CD4-positive, alpha-beta T cell treated with Interleukin-1 beta for 1 hour (primary cell): ENCODE results near the gene GFER.
"Not testable (repeated sequence)": the region's sequence is repeated elsewhere in the genome, so short reads cannot be mapped to it uniquely, and the experiment has no call there.

Experiments used
- DNase-seq, 2 donors: peaks; one replicate each; pipeline ENCODE4 v3.0.0-alpha.2; 2020 to 2022

Gene GFER

DNA sequence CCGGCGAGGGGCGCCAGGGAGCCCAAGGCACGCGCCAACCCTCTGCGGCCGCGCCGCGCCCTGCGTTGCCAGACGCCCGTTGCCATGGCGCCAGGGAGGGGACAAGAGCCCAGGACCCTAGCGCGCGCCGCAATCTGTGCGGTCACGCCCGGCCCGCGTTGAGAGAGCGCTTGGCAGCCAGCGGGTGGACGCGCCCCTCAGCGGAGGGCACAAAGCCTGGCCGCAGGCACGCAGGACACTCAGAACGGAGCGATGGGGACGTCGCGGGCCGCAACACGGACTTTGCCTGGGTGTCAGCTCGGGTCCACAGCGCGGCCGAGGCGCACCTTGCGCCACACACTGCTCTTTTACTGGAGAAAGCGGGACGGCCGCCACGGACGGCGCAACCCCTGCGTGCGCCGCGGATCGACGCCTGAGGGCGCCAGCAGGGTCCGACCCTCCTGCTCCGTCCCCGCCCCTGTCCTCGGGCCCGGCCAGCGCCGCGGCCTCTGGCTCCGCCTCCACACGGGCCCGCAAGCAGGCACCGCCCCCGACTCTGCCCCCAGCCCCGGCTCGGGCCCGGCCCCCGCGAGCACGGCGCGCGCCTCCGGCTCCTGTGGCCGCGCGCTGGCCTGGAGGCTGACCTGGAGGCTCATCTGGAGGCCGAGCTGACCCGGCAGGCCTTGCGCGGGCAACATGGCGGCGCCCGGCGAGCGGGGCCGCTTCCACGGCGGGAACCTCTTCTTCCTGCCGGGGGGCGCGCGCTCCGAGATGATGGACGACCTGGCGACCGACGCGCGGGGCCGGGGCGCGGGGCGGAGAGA lies at the start of gene GFER:
TSS of gene GFER (plus strand) at position 650 of the 803 bp plus-strand sequence. CDS start at position 676, 26 bp downstream.
- peak; percentile 80 to 86 for DNase-seq

DNA sequence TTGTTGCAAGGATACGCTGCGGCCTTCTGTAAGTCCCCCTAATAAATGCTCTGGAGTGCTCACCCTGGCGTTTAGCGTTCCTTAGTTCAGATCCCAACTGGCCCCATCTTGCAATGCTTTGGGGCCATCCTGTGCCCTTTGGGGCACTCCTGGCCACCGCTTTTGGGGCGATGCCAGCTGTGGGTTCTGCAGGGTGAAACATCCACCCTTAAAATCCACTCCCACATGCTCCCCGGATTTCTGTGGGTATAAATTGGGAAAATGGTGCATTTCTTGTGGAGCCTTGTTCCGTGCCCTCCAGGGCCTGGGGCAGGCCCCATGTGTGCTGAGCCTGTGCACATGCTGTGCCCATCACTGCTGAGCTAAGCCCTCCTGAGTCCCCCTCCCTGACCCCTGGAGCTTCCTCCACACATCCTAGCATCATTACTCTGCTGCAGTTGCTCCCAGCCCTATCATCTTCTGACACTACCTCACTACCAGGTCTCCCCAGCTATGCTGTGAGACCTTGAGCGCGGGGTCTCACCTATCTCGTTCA lies 47.0 kb upstream of the GFER start:
- DNase-seq: no peak

DNA sequence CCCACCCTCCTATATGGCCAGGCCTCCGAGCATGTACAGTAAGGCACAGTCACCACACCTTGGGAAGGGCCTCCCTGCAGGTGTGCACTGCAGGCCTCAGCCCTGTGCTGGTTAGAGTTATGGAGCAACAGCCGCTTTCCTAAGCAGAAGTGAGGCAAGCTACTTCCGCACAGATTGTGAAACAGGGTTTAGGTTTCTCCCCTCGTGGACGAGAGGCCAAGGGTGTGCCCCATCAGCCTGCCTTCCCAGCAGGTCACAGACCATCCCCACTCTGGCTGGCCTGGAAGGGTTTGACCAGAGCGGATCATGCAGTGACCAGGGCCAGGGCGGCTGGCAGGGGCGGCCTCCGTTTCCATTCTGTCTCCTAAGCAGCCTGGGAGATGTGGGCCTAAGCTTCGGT lies 45.7 kb upstream of the GFER start:
- peak in 1 of 2 donors; percentile 51 for DNase-seq

GRCh38 chr16:1938910-1939309 lies 45.1 kb upstream of the GFER start:
- DNase-seq: no peak

DNA sequence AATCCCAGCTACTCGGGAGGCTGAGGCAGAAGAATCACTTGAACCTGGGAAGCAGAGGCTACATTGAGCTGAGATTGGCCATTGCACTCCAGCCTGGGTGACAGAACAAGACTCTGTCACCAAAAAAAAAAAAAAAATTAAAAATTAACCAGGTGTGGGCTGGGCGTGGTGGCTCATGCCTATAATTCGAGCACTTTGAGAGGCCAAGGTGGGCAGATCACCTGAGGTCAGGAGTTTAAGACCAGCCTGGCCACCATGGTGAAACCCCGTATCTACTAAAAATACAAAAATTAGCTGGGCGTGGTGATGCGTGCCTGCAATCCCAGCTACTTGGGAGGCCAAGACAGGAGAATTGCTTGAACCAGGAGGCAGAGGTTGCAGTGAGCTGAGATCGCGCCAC lies 44.2 kb upstream of the GFER start:
- not testable (repeated sequence) for DNase-seq

DNA sequence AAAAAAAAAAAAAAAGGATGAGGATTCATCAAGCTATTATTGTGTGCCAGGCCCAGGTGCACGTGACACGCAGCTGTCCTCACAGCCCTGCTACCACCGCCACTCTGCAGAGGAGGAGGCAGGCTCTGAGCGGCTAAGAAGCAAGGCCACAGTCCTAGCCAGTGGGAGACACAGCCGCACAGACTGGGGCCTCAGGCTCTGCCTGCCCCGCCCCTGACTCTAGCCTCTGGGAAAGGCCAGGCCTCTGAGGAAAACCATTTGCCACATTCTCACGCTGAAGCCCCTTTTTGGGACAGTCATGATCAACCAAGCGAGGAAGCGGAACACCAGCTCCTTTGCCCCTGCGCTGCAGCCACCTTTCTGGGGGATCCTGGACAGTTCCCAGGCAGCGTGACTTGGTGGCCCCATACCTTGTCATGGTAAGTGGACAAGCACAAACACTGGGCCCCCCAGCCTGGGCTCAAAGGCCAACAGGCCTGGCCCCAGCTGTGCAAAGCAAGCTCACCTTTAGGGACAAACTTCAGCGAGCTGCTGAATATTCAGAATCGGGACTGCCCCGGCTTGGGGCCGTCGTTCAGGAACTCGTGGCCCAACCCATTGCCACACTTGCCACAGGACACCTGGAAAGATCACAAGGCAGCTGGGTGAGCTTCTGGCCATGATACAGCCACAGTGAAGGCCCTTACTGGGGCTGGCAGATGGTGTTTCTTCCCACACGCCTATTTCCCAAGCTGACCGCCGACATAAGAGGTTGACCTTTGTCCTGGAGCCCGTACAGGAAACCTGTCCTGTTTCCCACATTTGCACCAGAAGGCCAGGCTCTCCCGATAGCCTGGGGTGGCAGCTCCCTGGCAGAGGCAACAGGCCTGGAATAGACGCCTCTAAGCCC lies 43.5 kb upstream of the GFER start:
- no peak for DNase-seq

DNA sequence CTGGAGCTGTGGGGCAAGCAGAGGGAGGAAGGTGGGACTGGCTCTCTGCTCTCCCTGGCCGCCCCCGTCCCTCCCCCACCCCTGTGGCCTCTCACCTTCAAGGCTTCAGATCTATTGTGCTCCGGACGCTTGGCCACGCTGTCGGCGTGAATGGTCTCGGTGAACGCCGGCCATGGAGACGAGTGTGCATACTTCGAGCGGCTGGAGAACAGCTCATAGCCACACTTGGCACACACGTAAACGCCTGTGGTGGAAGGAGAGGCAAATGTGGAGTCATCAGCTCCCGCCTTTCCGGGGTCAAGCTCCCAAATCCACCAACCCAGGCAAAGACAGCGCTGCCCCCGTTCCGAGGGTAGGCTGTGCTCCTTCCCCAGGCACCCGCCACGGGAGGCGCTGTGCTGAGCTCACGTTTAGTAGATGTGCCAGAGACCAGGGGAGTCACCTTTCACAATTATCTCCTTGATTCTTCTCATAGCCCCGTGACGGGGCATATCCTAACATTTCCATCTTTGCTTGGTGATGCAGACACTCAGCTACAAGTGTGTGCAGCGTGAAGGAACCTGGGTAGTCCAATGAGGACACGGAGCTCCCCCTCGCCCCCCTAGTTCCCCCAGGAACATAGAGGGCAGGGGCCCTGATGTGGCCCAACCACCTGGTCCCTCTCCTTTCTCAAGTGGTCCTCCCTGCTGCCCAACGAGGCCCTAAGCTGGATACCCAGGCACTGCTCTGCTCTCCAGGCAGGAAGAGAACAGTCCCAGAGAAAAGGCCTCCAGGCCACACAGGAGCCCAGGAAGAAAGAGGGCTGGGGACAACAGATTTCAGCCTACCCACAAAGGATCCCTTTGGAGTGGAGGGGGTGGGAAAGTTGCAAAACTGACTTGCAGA lies 42.6 kb upstream of the GFER start:
- DNase-seq: no peak

- peak in 1 of 2 donors; percentile 47 for DNase-seq
Measured at GRCh38 chr16:1942047-1942809, 41.8 kb upstream of the GFER start.

DNA sequence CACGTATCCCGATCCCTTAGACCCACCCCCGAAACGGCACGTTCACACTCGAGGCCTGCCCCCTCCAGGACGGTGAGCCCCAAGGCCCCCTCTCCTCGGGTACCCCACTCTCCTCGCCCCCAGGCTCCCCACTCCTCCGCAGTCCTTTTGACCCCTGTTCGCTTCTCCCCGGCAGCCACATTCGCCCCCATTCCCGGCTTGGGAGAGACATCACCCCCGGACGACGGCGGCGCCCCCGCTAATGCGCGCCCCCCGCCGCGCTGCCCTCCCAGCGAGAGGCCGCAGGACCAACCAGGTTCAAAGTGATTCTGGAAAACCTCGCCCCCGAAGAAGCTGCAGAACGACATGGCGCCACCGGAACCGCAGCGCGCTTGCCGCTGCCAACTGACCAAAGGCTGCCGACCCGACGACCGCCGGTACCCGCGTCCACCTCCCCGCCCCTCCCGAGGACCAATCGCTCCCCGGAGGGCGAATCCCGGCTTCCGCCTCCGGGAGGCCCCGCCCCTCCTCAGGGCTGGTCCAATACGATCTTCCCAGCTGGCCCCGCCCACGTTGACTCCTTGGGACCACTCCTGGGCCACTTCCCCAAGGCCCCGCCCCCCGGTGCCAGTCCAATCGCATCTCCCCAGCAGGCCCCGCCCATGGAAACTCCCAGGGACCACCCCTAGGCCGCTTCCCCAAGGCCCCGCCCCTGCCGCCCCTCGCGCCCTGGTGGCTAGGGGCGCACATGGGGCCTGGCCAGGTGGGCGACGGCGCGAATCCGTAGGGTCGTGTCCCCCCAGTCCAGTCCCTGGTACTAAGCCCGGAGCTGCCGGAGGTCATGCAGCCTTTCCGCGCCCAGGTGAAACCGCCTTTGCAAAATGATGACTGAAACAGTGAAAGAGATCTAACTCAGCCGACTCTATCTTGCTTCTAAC lies 40.9 kb upstream of the GFER start, which contains the start of gene MSRB1:
TSS of gene MSRB1 (minus strand) at position 390 of the 917 bp plus-strand sequence. CDS start at position 347, 43 bp downstream.
- DNase-seq: peak; percentile 99

DNA sequence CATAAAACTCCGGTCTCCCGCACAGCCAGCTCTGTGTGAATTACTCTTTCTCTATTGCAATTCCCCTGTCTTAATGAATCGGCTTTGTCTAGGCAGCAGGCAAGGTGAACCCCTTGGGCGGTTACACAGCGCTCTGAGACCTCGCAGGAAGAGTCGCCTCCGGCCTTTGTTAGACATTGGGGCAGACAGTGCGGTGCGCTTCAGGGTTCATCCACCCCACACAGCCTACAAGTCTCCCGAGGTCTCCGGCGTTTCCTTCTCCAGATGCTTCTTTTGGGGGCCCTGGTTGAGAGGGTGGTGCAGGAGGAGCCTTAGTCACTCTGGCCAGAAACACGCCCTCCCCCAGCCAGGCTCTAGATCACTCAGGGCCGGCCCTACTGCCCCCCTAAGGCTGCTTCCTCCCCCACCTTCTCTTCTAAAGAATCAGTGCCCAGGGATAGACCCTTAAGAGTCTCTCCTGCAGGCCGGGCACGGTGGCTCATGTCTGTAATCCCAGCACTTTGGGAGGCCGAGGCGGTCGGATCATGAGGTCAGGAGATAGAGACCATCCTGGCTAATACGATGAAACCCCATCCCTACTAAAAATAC lies 39.3 kb upstream of the GFER start:
- no peak for DNase-seq

DNA sequence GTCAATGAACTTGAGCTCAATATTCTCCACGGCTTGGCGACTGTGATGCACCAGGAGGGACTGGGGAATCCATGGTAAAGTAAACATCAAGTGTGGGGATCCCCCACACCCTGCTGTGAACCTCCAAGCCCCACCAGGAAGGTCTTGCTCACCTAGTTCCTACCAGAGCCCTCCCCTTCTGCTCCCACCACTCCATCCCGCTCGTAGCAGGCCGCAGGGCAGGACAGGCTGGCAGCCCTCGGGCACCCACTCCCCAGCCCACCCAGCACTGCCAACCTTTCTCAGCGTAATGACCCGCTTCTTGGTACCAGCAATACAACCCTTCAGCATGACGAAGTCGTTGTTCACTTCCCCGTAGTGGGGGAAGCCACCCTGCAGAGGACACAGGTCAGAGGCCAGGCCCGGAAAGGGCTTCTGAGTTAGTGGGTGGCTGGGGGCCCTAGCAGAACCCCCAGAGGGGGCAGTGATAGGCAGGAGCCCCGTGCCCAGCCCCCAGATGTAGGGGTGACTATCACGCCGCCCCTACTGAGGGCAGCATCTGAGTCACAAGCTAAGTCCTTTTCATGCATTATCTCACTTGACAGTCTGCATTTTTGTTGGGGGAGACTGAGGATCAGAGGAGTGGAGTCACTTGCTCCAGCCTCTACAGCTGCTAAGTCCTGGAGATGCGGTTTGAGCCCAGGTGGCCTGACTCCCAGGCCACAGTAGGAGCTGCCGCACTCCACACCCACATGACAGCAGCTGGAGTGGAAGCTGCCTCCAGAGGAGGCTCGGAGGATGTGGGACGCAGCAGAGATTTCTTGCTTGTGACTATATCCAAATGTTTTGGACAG lies 38.2 kb upstream of the GFER start:
- no peak for DNase-seq

GRCh38 chr16:1946495-1947368 lies 37.3 kb upstream of the GFER start:
- no peak for DNase-seq

DNA sequence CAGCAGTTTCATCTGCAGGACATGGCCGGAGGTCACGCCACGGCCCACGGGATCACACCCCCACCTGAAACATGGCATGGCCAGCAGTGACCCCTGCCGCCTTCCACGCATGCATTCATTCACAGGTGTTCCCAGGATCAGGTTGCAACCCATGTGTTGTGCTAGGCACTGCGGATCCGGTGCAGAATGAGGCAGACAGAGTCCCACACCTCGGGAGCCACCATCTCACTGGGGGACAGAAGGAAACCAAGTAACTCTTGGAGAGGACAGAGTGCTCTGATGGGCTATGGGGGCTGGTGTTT lies 36.7 kb upstream of the GFER start:
- DNase-seq: no peak

GRCh38 chr16:1949507-1949906 lies 34.5 kb upstream of the GFER start:
- no peak for DNase-seq

GRCh38 chr16:1950047-1950446 lies 33.9 kb upstream of the GFER start:
- no peak for DNase-seq

GRCh38 chr16:1950559-1950958 lies 33.4 kb upstream of the GFER start:
- DNase-seq: no peak

GRCh38 chr16:1953734-1954133 lies 30.3 kb upstream of the GFER start:
- no peak for DNase-seq

- DNase-seq: not testable (repeated sequence)
Measured at GRCh38 chr16:1957434-1958142, 26.4 kb upstream of the GFER start.
